Suprapubic skin (tissue), 4 donors: ENCODE measurements around the gene LOXL3. TPM values are rescaled to one million over a fixed set of nuclear protein-coding genes. Genes with fewer than 3 reads are reported as not detected.

Experiments used
- DNase-seq, 2 donors: peaks; one replicate each; pipeline ENCODE4 v3.0.0-alpha.2; 2019; ENCODE audit warnings: low spot score in 2 of 2
- H3K27ac ChIP-seq: fragments of 200-600 bp; sonication (generic); one replicate; pipeline ENCODE4 v1.5.1; 2019
- H3K27me3 ChIP-seq: fragments of 200-600 bp; sonication (generic); one replicate; pipeline ENCODE4 v1.5.1; 2019
- H3K36me3 ChIP-seq: fragments of 200-600 bp; sonication (generic); one replicate; pipeline ENCODE4 v1.5.1; 2019
- H3K4me1 ChIP-seq: fragments of 200-600 bp; sonication (generic); one replicate; pipeline ENCODE4 v1.5.1; 2019
- H3K4me3 ChIP-seq: fragments of 200-600 bp; sonication (generic); one replicate; pipeline ENCODE4 v1.5.1; 2019; ENCODE audit warnings: mild to moderate bottlenecking
- H3K9me3 ChIP-seq: fragments of 200-600 bp; sonication (generic); one replicate; pipeline ENCODE4 v1.5.1; 2019
- CTCF ChIP-seq, 2 donors: fragments of 200-600 bp in 1 of 2; fragments of 450-650 bp in 1 of 2; sonication (generic) in 1 of 2; IDR thresholded peaks; one replicate each; pipeline ENCODE4 v1.5.1; 2016 to 2019; ENCODE audit warnings: antibody characterized with exemption in 2 of 2, mild to moderate bottlenecking in 1 of 2, moderate library complexity in 1 of 2
- EP300 ChIP-seq: sonication (generic); formaldehyde crosslinking; IDR thresholded peaks from one replicate; pipeline ENCODE4 v1.6.1; 2017; ENCODE audit warnings: antibody characterized with exemption
- POLR2A ChIP-seq, 2 donors: fragments of 450-650 bp; IDR thresholded peaks; one replicate each; pipeline ENCODE4 v1.6.1; 2017; ENCODE audit warnings: antibody characterized with exemption in 2 of 2, mild to moderate bottlenecking in 2 of 2, moderate library complexity in 2 of 2
- POLR2AphosphoS5 ChIP-seq, 3 donors: sonication (generic); formaldehyde crosslinking; IDR thresholded peaks; one replicate each; pipeline ENCODE4 v1.6.1; 2017; ENCODE audit warnings: antibody characterized with exemption in 3 of 3
- WGBS: methylation state at CpG from one replicate; pipeline ENCODE4 v1.1.5; 2018; 5-methylcytosine and 5-hydroxymethylcytosine counted together
- total RNA-seq, 4 donors: library from RNA; depleted of rRNA; stranded (reverse); fragments of >200 nt; gene quantifications; one replicate each; pipeline ENCODE4 v1.1.0, GENCODE V29; 2016

Gene LOXL3
- total RNA-seq, 4 donors from 2014 or later: 0.23 to 3.8 (median 1.5) TPM

GRCh38 chr2:74576211-74576862 is 22.6 kb upstream of the LOXL3 start:
- Histone ChIP-seq H3K27ac (peak overlapping the region; percentile 60), H3K9me3 (no peaks in the 10 kb centered on the region), H3K4me3 (no peak overlapping the region), H3K36me3 (no peaks in the 10 kb centered on the region), H3K4me1 (peaks cover 6% of the 10 kb centered on the region), H3K27me3 (no peaks in the 10 kb centered on the region)
- DNase-seq: no peak
- WGBS: 56% methylated on average over 7 of the region's 7 CpGs
- TF ChIP-seq CTCF (IDR thresholded peaks at IDR 0.05) (no peak), EP300 (no peak), POLR2A (IDR thresholded peaks at IDR 0.05) (no peak), POLR2AphosphoS5 (IDR thresholded peaks at IDR 0.05) (no peak)

- H3K4me3 ChIP-seq: no peak overlapping the region
- H3K4me1 ChIP-seq: peaks cover 6% of the 10 kb centered on the region
- H3K27ac ChIP-seq: no peak overlapping the region
- WGBS: 76% methylated on average over 4 of the region's 4 CpGs
- H3K9me3 ChIP-seq: no peaks in the 10 kb centered on the region
- H3K27me3 ChIP-seq: no peaks in the 10 kb centered on the region
- TF ChIP-seq POLR2AphosphoS5 (IDR thresholded peaks at IDR 0.05) (no peak), EP300 (no peak)
- DNase-seq: no peak
- H3K36me3 ChIP-seq: no peaks in the 10 kb centered on the region
Measured at GRCh38 chr2:74575320-74575719, 21.6 kb upstream of the LOXL3 start.

- Histone ChIP-seq H3K27ac (no peak overlapping the region), H3K4me3 (no peak overlapping the region), H3K4me1 (peaks cover 6% of the 10 kb centered on the region), H3K9me3 (no peaks in the 10 kb centered on the region), H3K27me3 (no peaks in the 10 kb centered on the region), H3K36me3 (no peaks in the 10 kb centered on the region)
- DNase-seq: no peak
- TF ChIP-seq CTCF (IDR thresholded peaks at IDR 0.05) (no peak), POLR2A (IDR thresholded peaks at IDR 0.05) (no peak), EP300 (no peak), POLR2AphosphoS5 (IDR thresholded peaks at IDR 0.05) (no peak)
- WGBS: 39% methylated on average over 7 of the region's 7 CpGs
Measured at GRCh38 chr2:74573747-74574562, 20.2 kb upstream of the LOXL3 start.

- H3K4me1 ChIP-seq: peaks cover 6% of the 10 kb centered on the region
- 75% methylated on average over 3 of the region's 3 CpGs for WGBS
Measured at GRCh38 chr2:74572178-74572925, 18.6 kb upstream of the LOXL3 start.

GRCh38 chr2:74571058-74571457 is 17.3 kb upstream of the LOXL3 start:
- Histone ChIP-seq H3K4me1 (peaks cover 7% of the 10 kb centered on the region), H3K27me3 (no peaks in the 10 kb centered on the region), H3K27ac (no peak overlapping the region), H3K4me3 (no peak overlapping the region), H3K36me3 (no peaks in the 10 kb centered on the region), H3K9me3 (no peaks in the 10 kb centered on the region)
- WGBS: 84% methylated on average over 1 of the region's 1 CpG
- DNase-seq: no peak
- TF ChIP-seq POLR2A (IDR thresholded peaks at IDR 0.05) (no peak), EP300 (no peak), POLR2AphosphoS5 (IDR thresholded peaks at IDR 0.05) (no peak), CTCF (IDR thresholded peaks at IDR 0.05) (no peak)

More at GRCh38 chr2:74572178-74572925, 18.6 kb upstream of the LOXL3 start:
- Histone ChIP-seq H3K4me3 (no peak overlapping the region), H3K27ac (no peak overlapping the region), H3K36me3 (no peaks in the 10 kb centered on the region), H3K27me3 (no peaks in the 10 kb centered on the region), H3K9me3 (no peaks in the 10 kb centered on the region)
- no peak for DNase-seq
- TF ChIP-seq CTCF (IDR thresholded peaks at IDR 0.05): no peak
